Kidney capillary endothelial cell (primary cell): ENCODE measurements around the gene KLHL26.

Experiments
- DNase-seq: peaks from one replicate; pipeline ENCODE4 v3.0.0-alpha.2; 2018; ENCODE audit warnings: low spot score

KLHL26 gene

DNA sequence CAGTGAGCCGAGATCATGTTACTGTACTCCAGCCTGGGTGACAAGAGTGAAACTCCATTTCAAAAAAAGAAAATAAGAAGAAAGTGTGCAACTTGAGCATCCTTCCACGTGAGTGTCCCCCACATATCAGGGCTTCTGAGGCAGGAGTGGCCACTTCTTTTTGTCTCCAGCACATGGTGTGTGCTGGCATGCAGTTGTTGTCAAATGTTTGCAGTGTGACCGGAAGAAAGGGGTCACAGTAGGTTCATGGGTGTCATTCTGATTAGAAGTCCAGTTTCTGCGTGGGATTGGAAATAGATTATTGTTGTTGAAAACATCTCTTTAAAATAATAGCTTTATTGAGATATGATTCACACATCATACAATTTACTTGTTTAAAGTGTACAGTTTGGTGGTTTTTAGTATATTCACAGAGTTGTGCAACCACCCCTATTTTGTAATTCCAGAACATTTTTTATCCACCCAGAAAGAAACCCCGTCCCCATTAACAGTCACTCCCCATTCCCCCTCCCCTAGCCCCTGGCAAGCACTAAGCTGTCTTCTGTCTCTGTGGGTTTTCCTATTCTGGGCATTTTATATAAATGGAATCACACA is 48.9 kb downstream of the KLHL26 start:
- no peak for DNase-seq

DNA sequence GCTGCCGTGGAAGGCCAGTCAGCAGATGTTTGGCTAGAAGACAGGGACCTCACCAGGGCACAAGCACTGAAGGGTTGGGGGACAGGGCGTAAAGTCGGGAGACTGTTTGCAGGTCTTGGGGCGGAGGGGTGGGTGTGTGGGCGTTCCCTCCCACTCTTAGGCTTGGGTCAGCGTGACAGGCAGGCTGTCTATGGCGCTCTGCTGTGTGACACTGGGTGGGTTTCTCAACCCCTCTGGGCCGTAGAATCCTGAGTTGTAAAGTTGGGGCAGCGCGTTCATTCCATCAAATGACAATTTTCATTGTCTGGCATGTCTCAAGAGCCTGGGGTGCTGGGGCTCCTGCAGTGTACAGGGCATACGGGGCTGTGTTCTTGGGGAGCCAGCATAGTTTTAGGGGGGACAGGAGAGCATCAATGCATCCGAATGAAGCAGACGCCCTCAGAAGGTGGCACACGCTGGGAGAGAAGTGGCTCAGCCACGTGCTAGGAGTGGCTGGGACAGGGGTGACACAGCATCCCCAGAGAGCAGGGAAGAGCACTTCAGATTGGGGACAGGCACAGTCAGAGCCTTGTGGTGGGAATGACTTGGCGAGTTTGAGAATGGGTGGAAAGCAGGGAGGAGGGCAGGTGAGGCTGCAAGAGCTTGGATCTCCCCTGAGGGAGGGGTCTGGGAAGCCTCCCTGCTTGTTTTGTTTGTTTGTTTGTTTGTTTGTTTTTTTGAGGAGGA is 51.1 kb downstream of the KLHL26 start:
- DNase-seq: no peak

GRCh38 chr19:18696023-18696422 is 59.2 kb downstream of the KLHL26 start:
- DNase-seq: no peak

DNA sequence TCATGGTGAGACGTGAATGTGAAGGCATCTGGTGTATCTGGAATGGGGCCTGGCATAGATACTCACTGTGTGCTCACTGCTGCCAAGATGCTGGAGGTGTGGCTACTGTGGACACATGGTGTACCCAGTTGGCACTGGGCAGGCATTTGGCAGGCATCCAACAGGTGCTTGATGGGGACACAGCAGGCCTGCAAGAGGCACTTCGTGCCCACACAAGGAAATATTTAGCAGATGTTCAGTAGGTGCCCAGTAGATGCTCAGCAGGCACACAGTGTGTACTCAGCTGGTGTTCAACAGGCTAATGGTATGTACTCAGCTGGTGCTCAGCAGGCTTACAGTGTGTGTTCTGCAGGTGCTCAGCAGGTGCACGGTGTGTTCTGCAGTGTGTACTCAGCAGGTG is 60.9 kb downstream of the KLHL26 start:
- no peak for DNase-seq

GRCh38 chr19:18698321-18699167 is 61.7 kb downstream of the KLHL26 start:
- no peak for DNase-seq

GRCh38 chr19:18699403-18700054 is 62.7 kb downstream of the KLHL26 start:
- no peak for DNase-seq

DNA sequence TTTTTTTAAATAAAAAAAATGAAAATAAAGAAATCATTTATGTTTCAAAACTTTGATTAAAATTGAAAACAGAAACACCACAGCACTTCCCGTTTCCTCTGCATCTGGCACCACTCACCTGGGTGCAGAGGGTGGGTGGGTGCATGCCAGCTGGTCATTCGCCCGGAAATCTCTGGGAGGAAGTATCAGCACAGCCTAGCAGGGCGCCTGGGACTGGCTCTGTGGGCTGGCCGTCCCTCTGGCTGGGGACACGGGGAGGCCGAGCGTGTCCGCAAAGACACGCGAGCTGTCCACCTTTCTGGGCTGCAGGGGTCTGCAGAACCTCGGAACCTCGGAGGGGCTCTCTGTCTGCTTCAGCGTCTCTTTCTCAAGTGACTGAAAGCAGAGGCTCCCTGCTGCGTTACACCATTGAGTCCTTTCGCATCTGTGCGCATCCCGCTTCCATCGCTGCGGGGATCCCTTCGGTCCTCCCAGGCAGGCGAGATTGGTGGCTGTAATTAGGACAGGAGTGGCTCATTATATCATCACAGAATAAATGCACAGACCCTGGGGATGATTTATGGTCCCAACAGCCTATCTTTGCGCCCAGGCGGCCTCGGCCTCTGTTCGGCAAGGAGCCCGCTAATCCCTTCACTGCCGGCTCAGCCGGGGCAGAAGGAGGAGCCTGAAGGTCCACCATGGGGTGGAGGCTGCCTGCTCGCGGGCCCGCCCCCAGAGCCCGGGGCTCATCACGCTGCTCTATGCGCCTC is 63.8 kb downstream of the KLHL26 start:
- peak; percentile 33 for DNase-seq

- DNase-seq: no peak
These were observed 64.4 kb downstream of the KLHL26 start for GRCh38 chr19:18701250-18701608.

- no peak for DNase-seq
These were observed 67.2 kb downstream of the KLHL26 start for GRCh38 chr19:18704054-18704453.

DNA sequence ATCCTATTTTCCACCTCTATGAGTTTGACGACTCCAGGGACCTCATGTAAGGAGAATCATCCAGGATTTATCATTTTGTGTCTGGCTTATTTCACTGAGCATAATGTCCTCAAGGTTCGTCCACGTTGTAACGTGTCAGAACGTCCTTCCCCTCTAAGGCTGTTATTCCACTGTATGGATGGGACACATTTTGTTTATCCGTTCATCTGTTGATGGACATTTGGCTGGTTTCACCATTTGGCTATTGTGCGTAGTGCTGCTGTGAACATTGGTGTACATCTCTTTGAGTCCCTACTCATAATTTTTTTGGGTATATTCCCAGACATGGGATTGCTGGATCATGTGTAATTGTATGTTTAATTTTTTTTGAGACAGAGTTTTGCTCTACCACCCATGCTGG is 68.1 kb downstream of the KLHL26 start:
- no peak for DNase-seq

GRCh38 chr19:18708452-18709231 is 71.8 kb downstream of the KLHL26 start:
- no peak for DNase-seq

DNA sequence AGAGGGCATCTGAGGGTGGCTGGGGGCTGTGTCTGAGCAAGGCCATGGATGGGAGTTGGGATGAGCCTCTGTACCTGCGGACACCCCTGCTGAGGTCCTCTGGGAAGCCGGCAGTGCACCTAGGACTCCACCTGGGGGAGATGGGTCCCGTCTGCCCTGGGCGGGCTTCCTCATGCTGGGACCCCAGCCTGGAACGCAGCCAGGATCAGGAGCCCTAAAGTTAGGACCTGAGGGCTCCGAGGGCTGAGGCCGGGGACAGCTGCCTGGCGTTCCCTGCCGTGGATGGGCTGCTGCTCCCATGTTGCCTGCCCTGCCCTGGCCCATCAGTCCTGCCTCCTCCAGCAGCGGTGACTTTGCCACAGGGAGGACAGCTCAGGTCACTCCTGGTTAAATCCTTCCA is 72.7 kb downstream of the KLHL26 start:
- DNase-seq: no peak

DNA sequence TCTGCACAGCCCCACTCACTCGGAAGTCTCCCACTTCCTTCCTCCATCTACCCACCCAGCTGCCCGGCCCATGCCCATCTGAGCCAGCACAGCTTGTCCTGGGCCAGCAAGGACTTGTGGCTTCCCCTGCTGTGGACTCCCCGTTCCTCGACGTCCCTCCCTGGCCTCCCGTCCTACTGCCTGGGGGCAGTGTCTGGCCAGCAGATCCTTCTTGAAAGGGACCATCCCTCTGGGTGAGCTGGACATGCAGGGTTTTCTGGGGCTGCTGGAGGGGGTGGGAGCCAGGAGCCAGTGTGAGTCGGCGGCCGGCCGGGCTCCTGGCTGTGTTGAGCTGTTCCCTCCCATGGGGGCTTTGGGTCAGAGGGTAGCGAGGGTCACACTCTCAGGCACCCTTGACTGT is 73.4 kb downstream of the KLHL26 start:
- DNase-seq: no peak

- no peak for DNase-seq
These were observed 74.3 kb downstream of the KLHL26 start for GRCh38 chr19:18710996-18711751.

DNA sequence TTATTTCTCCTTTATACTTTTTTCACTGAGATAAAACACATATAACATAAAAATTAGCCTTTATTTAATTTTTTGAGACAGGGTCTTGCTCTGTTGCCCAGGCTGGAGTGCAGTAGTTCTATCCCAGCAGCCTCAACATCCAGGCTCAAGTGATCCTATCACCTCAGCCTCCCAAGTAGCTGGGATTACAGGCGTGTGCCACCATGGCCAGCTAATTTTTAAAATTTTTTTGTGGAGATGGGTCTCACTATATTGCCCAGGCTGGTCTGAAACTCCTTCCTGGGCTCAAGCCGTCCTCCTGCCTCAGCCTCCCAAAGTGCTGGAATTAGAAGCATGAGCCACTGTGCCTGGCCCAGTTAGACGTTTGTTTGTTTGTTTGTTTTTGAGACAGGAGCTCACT is 75.1 kb downstream of the KLHL26 start:
- no peak for DNase-seq

DNA sequence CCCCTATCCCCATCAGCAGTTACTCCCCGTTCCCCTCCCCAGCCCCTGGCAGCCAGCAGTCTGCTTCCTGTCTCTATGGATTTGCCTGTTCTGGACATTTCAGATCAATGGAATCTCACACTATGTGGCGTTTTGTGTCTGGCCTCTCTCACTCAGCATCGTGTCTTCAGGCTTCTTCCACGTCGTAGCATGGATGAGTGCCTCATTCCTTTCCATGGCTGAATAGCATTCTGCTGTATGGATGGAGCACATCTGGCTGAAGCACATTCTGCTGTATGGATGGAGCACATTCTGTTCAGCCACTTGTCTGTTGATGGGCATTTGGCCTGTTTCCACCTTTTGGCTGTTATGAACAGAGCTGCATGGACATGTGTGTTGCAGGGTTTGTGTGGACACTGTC is 76.2 kb downstream of the KLHL26 start:
- no peak for DNase-seq

- no peak for DNase-seq
These were observed 76.8 kb downstream of the KLHL26 start for GRCh38 chr19:18713550-18714117.

DNA sequence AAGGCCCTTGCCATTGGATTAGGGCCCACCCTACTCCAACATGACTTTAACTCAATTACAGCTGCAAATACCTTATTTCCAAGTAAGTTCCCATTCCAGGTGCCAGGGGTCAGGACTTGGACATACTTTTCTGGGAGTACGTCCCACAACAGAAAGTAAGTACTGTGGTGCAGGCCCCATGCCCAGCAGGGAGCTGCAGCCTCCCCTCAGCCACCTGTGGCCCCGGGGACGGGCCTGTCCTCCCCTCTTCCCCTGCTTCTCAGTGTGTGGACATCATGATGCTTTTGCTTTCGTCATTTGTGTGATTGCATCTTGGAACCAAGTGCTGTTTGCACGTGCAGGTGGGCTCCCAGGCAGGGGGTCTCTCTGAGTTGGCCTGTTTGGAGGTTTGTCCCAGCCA is 78.6 kb downstream of the KLHL26 start:
- no peak for DNase-seq

GRCh38 chr19:18716857-18717256 is 80.0 kb downstream of the KLHL26 start:
- no peak for DNase-seq

GRCh38 chr19:18717601-18718000 is 80.8 kb downstream of the KLHL26 start:
- DNase-seq: no peak
